Measurements from ENCODE around the gene NUDCD3.

Gene NUDCD3

GRCh38 chr7:44498230-44498954, 7.9 kb upstream of the NUDCD3 start:
- H3K9me3 ChIP-seq (ENCODE audit: control insufficient read depth in 1 of 2, low read length in 2 of 2) = no peaks in the 10 kb centered on the region
- H3K27ac ChIP-seq (ENCODE audit: low read depth, low read length) = no peak overlapping the region
- no peaks in the 10 kb centered on the region for H3K27me3 ChIP-seq (ENCODE audit: control insufficient read depth in 1 of 2, insufficient read depth in 2 of 2, low read length in 2 of 2)
- H3K36me3 ChIP-seq (ENCODE audit: control insufficient read depth in 1 of 2, insufficient read depth in 2 of 2, low read length in 2 of 2) = no peaks in the 10 kb centered on the region
- no peak overlapping the region for H3K9ac ChIP-seq (ENCODE audit: low read depth in 1 of 2, low read length in 2 of 2)
- H3K4me1 ChIP-seq (ENCODE audit: control insufficient read depth in 1 of 2, insufficient read depth in 2 of 2, low read length in 2 of 2) = no peaks in the 10 kb centered on the region
- H3K4me3 ChIP-seq (ENCODE audit: low read depth in 1 of 2, low read length in 2 of 2) = no peak overlapping the region

GRCh38 chr7:44497155-44498027, 6.9 kb upstream of the NUDCD3 start:
- H3K9ac ChIP-seq (ENCODE audit: low read depth in 1 of 2, low read length in 2 of 2) = no peak overlapping the region
- no peaks in the 10 kb centered on the region for H3K36me3 ChIP-seq (ENCODE audit: control insufficient read depth in 1 of 2, insufficient read depth in 2 of 2, low read length in 2 of 2)
- H3K27me3 ChIP-seq (ENCODE audit: control insufficient read depth in 1 of 2, insufficient read depth in 2 of 2, low read length in 2 of 2) = no peaks in the 10 kb centered on the region
- H3K4me3 ChIP-seq (ENCODE audit: low read depth in 1 of 2, low read length in 2 of 2) = no peak overlapping the region
- H3K9me3 ChIP-seq (ENCODE audit: control insufficient read depth in 1 of 2, low read length in 2 of 2) = no peaks in the 10 kb centered on the region
- no peak overlapping the region for H3K27ac ChIP-seq (ENCODE audit: low read depth, low read length)
- no peaks in the 10 kb centered on the region for H3K4me1 ChIP-seq (ENCODE audit: control insufficient read depth in 1 of 2, insufficient read depth in 2 of 2, low read length in 2 of 2)

- H3K9ac ChIP-seq (ENCODE audit: low read depth in 1 of 2, low read length in 2 of 2) = no peak overlapping the region
- no peaks in the 10 kb centered on the region for H3K36me3 ChIP-seq (ENCODE audit: control insufficient read depth in 1 of 2, insufficient read depth in 2 of 2, low read length in 2 of 2)
- no peak overlapping the region for H3K27ac ChIP-seq (ENCODE audit: low read depth, low read length)
- H3K27me3 ChIP-seq (ENCODE audit: control insufficient read depth in 1 of 2, insufficient read depth in 2 of 2, low read length in 2 of 2) = no peaks in the 10 kb centered on the region
- H3K4me3 ChIP-seq (ENCODE audit: low read depth in 1 of 2, low read length in 2 of 2) = no peak overlapping the region
- H3K9me3 ChIP-seq (ENCODE audit: control insufficient read depth in 1 of 2, low read length in 2 of 2) = no peaks in the 10 kb centered on the region
- peaks cover 0 to under 1% of the 10 kb centered on the region in 2 donors for H3K4me1 ChIP-seq (ENCODE audit: control insufficient read depth in 1 of 2, insufficient read depth in 2 of 2, low read length in 2 of 2)
Observed at GRCh38 chr7:44496385-44496784, 5.9 kb upstream of the NUDCD3 start.

- Histone ChIP-seq H3K9me3 (ENCODE audit: control insufficient read depth in 1 of 2, low read length in 2 of 2) (no peaks in the 10 kb centered on the region), H3K9ac (ENCODE audit: low read depth in 1 of 2, low read length in 2 of 2) (no peak overlapping the region)
Observed at GRCh38 chr7:44494960-44495359, 4.5 kb upstream of the NUDCD3 start.

GRCh38 chr7:44491229-44491628, 771 bp upstream of the NUDCD3 start:
- Histone ChIP-seq H3K27me3 (ENCODE audit: control insufficient read depth in 1 of 2, insufficient read depth in 2 of 2, low read length in 2 of 2) (no peaks in the 10 kb centered on the region), H3K9me3 (ENCODE audit: control insufficient read depth in 1 of 2, low read length in 2 of 2) (no peaks in the 10 kb centered on the region), H3K4me1 (ENCODE audit: control insufficient read depth in 1 of 2, insufficient read depth in 2 of 2, low read length in 2 of 2) (peaks cover 29 to 35% of the 10 kb centered on the region in 2 donors), H3K36me3 (ENCODE audit: control insufficient read depth in 1 of 2, insufficient read depth in 2 of 2, low read length in 2 of 2) (no peaks in the 10 kb centered on the region), H3K27ac (ENCODE audit: low read depth, low read length) (peak overlapping the region; percentile 97), H3K4me3 (ENCODE audit: low read depth in 1 of 2, low read length in 2 of 2) (peak overlapping the region; percentile 91 to 99), H3K9ac (ENCODE audit: low read depth in 1 of 2, low read length in 2 of 2) (peak overlapping the region; percentile 87 to 91)

More at GRCh38 chr7:44494960-44495359, 4.5 kb upstream of the NUDCD3 start:
- peaks cover 0 to 7% of the 10 kb centered on the region in 2 donors for H3K4me1 ChIP-seq (ENCODE audit: control insufficient read depth in 1 of 2, insufficient read depth in 2 of 2, low read length in 2 of 2)
- no peak overlapping the region for H3K4me3 ChIP-seq (ENCODE audit: low read depth in 1 of 2, low read length in 2 of 2)
- H3K36me3 ChIP-seq (ENCODE audit: control insufficient read depth in 1 of 2, insufficient read depth in 2 of 2, low read length in 2 of 2) = no peaks in the 10 kb centered on the region
- H3K27me3 ChIP-seq (ENCODE audit: control insufficient read depth in 1 of 2, insufficient read depth in 2 of 2, low read length in 2 of 2) = no peaks in the 10 kb centered on the region
- H3K27ac ChIP-seq (ENCODE audit: low read depth, low read length) = no peak overlapping the region

GRCh38 chr7:44489955-44490350, 505 bp downstream of the NUDCD3 start:
- Histone ChIP-seq H3K4me3 (ENCODE audit: low read depth in 1 of 2, low read length in 2 of 2) (peak overlapping the region; percentile 91 to 99), H3K4me1 (ENCODE audit: control insufficient read depth in 1 of 2, insufficient read depth in 2 of 2, low read length in 2 of 2) (peaks cover 29 to 39% of the 10 kb centered on the region in 2 donors), H3K9me3 (ENCODE audit: control insufficient read depth in 1 of 2, low read length in 2 of 2) (no peaks in the 10 kb centered on the region), H3K27ac (ENCODE audit: low read depth, low read length) (peak overlapping the region; percentile 97), H3K36me3 (ENCODE audit: control insufficient read depth in 1 of 2, insufficient read depth in 2 of 2, low read length in 2 of 2) (peaks cover 0 to 5% of the 10 kb centered on the region in 2 donors), H3K27me3 (ENCODE audit: control insufficient read depth in 1 of 2, insufficient read depth in 2 of 2, low read length in 2 of 2) (no peaks in the 10 kb centered on the region), H3K9ac (ENCODE audit: low read depth in 1 of 2, low read length in 2 of 2) (peak overlapping the region; percentile 87 to 91)

- Histone ChIP-seq H3K27me3 (ENCODE audit: control insufficient read depth in 1 of 2, insufficient read depth in 2 of 2, low read length in 2 of 2) (no peaks in the 10 kb centered on the region), H3K4me3 (ENCODE audit: low read depth in 1 of 2, low read length in 2 of 2) (peak overlapping the region; percentile 91 to 99), H3K36me3 (ENCODE audit: control insufficient read depth in 1 of 2, insufficient read depth in 2 of 2, low read length in 2 of 2) (peaks cover 6 to 15% of the 10 kb centered on the region in 2 donors), H3K9me3 (ENCODE audit: control insufficient read depth in 1 of 2, low read length in 2 of 2) (no peaks in the 10 kb centered on the region), H3K4me1 (ENCODE audit: control insufficient read depth in 1 of 2, insufficient read depth in 2 of 2, low read length in 2 of 2) (peaks cover 29 to 41% of the 10 kb centered on the region in 2 donors), H3K9ac (ENCODE audit: low read depth in 1 of 2, low read length in 2 of 2) (no peak overlapping the region), H3K27ac (ENCODE audit: low read depth, low read length) (no peak overlapping the region)
Observed at GRCh38 chr7:44488955-44489354, 1.5 kb downstream of the NUDCD3 start.

GRCh38 chr7:44486693-44487092, 3.8 kb downstream of the NUDCD3 start:
- peaks cover 23 to 37% of the 10 kb centered on the region in 2 donors for H3K36me3 ChIP-seq (ENCODE audit: control insufficient read depth in 1 of 2, insufficient read depth in 2 of 2, low read length in 2 of 2)
- H3K27me3 ChIP-seq (ENCODE audit: control insufficient read depth in 1 of 2, insufficient read depth in 2 of 2, low read length in 2 of 2) = no peaks in the 10 kb centered on the region
- H3K4me1 ChIP-seq (ENCODE audit: control insufficient read depth in 1 of 2, insufficient read depth in 2 of 2, low read length in 2 of 2) = peaks cover 29 to 41% of the 10 kb centered on the region in 2 donors
- H3K27ac ChIP-seq (ENCODE audit: low read depth, low read length) = no peak overlapping the region
- H3K4me3 ChIP-seq (ENCODE audit: low read depth in 1 of 2, low read length in 2 of 2) = peak overlapping the region in 1 of 2 donors; percentile 6
- H3K9me3 ChIP-seq (ENCODE audit: control insufficient read depth in 1 of 2, low read length in 2 of 2) = no peaks in the 10 kb centered on the region
- H3K9ac ChIP-seq (ENCODE audit: low read depth in 1 of 2, low read length in 2 of 2) = no peak overlapping the region

GRCh38 chr7:44486001-44486400, 4.5 kb downstream of the NUDCD3 start:
- Histone ChIP-seq H3K27me3 (ENCODE audit: control insufficient read depth in 1 of 2, insufficient read depth in 2 of 2, low read length in 2 of 2) (no peaks in the 10 kb centered on the region), H3K27ac (ENCODE audit: low read depth, low read length) (no peak overlapping the region), H3K4me3 (ENCODE audit: low read depth in 1 of 2, low read length in 2 of 2) (no peak overlapping the region), H3K36me3 (ENCODE audit: control insufficient read depth in 1 of 2, insufficient read depth in 2 of 2, low read length in 2 of 2) (peaks cover 30 to 43% of the 10 kb centered on the region in 2 donors), H3K9ac (ENCODE audit: low read depth in 1 of 2, low read length in 2 of 2) (no peak overlapping the region), H3K9me3 (ENCODE audit: control insufficient read depth in 1 of 2, low read length in 2 of 2) (no peaks in the 10 kb centered on the region), H3K4me1 (ENCODE audit: control insufficient read depth in 1 of 2, insufficient read depth in 2 of 2, low read length in 2 of 2) (peaks cover 29 to 37% of the 10 kb centered on the region in 2 donors)

Data from duodenal mucosa (tissue), 2 donors.